GM18502 (cell line): ENCODE data around the gene CATSPER1.

Source experiments
- ATAC-seq: cut with Tn5 transposase; IDR thresholded peaks from one replicate; pipeline ENCODE4 v1.9.1; 2021; ENCODE audit warnings: mild to moderate bottlenecking; ENCODE audit not compliant: unreplicated experiment, poor library complexity

CATSPER1 gene

DNA sequence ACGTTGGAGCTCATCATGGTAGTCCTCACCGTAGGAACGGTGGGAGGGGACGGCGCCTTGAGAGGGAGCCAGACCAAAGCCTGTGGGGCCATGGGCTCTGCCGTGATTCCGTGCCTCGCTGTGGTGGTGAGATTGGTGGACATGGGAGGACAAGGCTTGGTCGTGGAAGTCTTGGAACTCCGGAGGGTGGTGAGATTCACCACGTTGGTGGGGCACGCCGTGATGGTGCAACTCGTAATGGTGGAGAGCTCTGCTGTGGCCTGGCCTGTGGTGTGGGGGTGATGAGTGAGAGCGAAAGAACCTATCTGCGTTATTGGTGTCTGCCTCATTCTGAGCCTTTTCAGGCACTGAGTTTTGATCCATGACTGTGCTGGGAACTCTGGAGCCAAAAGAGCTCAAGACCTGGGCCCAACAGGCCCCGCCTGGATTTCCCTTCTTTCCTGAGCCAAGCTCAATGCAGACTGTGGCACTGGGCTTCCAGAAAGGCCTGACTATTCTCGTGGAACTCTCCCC lies at the start of gene CATSPER1:
Gene CATSPER1, minus strand, starts transcription at position 463 of the 513 bp plus-strand sequence. Its CDS starts 100 bp downstream, at position 363.
- ATAC-seq, result no peak

DNA sequence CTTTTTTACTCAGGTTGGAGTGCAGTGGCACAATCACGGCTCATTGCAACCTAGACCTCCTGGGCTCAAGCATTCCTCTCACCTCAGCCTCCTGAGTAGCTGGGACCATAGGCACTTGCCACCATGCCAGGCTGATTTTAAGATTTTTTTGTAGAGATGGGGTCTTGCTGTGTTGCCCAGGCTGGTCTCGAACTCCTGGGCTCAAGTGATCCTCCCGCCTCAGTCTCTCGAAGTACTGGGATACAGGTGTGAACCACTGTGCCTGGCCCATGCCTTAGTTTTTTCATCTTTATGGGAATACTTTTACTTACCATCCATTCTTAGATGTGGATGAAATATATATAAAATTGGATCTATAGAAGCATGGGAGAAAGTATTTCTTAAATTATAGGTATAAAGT lies 49.0 kb upstream of the CATSPER1 start:
- ATAC-seq, result no peak

DNA sequence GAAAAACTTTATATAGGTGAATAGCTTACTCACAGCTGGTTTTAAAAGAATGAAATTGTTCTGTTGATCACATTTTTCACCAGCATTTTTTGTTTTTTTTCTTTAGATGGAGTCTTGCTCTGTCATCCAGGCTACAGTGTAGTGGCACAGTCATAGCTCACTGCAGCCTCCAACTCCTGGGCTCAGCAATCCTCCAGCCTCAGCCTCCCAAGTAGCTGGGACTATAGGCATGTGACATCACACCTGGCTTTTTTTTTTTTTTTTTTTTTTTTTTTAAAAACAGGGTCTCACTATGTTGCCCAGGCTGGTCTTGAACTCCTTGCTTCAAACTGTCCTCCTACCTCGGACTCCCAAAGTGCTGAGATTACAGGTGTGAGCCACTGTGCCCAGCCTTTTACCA lies 47.4 kb upstream of the CATSPER1 start:
- no peak for ATAC-seq

DNA sequence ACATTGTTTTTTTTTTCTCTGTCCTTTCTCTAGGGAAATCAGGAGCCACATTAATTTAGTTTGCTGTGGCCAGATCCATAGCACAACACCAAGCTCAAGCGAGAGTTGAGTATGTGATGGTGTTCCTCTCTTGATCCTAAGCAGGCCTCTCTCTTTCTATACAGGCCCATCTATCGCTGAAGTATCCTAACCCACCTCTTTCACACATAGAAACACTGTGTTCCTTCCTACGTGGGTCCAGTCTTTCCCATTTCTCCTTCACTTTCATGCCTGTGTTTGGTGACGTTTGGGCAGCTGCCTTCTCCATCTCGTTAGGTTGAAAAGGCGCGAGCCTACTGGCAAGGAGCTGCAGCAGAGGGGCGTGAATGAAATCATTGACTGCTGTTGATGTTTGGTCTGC lies 46.2 kb upstream of the CATSPER1 start:
- ATAC-seq, result no peak

GRCh38 chr11:66072081-66072480 lies 45.8 kb upstream of the CATSPER1 start:
- ATAC-seq, result no peak

DNA sequence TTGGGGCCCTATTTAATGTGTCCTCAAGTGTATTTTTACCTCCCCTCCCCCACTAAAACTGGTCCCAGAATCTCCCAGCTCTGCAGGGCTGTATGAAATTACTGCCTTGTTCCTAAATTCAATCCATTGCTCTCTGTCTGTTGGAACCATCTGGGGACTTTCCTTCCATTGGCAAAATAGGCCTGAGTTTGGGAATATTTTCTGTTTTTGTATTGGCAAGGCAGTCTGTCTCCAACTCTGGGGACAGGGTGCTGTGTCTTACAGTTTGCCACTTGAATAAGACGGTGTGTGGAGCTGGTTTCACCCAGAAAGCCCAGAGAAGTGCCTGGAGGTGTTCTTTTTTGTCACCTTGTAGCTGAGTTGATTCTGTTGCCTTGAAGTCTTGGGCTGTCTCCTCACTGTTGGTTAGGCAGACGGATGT lies 45.1 kb upstream of the CATSPER1 start:
- ATAC-seq, result no peak

- ATAC-seq, result no peak
These were observed 44.5 kb upstream of the CATSPER1 start for GRCh38 chr11:66070604-66071380.

DNA sequence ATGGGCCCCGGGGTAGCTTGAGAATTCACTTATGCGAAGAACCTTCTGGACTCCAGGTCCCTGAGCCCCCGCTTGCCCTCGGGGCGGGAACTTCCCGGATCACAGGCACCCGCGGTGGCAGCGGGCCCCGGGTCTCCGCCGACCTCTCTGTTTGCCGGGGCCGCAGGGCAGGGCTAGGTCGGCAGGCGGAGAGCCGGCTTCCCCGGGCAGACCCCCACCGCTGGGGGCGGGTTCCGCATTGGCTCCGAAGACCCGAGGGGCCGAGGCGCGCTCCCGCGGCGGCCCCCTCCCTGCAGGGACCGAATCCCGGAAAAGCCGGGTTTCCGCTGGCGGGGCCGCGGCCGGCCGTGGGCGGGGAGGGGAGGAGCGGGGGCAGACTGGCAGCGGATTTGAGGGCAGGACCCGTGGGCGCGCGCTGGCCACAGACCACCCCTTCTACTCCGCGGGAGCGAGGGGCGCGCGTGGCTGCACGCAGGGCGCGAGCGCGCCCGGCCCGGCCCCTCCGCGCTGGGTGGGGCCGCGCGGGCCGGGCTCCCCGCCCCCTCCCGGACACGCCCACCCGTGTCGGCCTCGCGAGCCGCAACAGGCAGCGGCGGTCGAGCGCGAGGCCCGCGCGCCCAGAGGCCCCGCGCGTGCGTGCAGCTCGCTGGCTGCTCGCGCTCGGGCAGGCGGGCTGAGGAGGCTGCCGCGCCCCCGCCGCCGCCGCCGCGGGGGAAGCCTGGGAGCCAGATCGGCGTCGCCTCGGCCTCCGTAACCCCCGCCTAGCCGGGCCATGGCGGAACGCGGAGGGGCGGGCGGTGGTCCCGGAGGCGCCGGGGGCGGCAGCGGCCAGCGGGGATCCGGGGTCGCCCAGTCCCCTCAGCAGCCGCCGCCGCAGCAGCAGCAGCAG lies 43.7 kb upstream of the CATSPER1 start, which contains the start of gene PACS1:
Gene PACS1, plus strand, starts transcription at position 558 of the 889 bp plus-strand sequence. Its CDS starts 215 bp downstream, at position 773.
- no peak for ATAC-seq

GRCh38 chr11:66068923-66069714 lies 42.8 kb upstream of the CATSPER1 start:
- no peak for ATAC-seq

GRCh38 chr11:66068154-66068821 lies 42.0 kb upstream of the CATSPER1 start:
- no peak for ATAC-seq

GRCh38 chr11:66067640-66068039 lies 41.4 kb upstream of the CATSPER1 start:
- no peak for ATAC-seq

- no peak for ATAC-seq
These were observed 40.5 kb upstream of the CATSPER1 start for GRCh38 chr11:66066751-66067150.

DNA sequence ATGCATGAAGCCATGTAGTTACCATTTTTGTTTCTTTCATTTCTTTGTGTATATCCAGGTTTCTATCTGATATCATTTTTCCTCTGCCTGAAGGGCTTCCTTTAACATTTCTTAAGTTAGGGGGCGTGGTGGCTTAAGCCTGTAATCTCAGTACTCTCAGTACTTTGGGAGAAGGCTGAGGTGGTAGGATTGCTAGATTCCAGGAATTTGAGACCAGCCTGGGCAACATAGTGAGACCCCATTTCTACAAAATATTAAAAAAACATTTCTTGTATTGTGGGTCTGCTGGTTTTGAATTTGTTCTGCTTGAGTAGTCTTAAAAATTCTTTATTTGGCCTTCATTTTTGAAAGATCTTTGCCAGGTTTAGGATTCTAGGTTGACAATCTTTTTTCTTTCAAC lies 38.3 kb upstream of the CATSPER1 start:
- ATAC-seq, result no peak

DNA sequence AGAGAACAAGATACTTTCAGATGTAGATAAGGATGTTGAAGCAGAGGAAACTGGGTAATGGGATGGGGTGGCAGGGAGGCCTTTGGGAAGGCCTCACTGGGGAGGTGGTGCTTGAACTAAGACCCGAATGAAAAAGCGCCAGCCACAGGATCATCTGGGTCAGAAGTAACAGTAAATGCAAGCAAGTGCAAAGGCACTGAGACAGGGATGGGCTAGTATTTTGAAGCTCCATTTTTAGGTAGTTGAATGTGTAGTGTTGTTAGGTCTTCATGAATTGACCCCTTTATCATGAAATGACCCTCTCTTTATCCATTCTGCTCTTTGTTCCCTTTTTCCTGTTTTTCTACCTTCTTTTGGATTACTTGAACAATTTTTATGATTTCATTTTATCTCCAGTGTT lies 37.6 kb upstream of the CATSPER1 start:
- no peak for ATAC-seq

- ATAC-seq, result no peak
These were observed 36.1 kb upstream of the CATSPER1 start for GRCh38 chr11:66062408-66062807.

GRCh38 chr11:66061268-66061667 lies 35.0 kb upstream of the CATSPER1 start:
- ATAC-seq, result no peak

DNA sequence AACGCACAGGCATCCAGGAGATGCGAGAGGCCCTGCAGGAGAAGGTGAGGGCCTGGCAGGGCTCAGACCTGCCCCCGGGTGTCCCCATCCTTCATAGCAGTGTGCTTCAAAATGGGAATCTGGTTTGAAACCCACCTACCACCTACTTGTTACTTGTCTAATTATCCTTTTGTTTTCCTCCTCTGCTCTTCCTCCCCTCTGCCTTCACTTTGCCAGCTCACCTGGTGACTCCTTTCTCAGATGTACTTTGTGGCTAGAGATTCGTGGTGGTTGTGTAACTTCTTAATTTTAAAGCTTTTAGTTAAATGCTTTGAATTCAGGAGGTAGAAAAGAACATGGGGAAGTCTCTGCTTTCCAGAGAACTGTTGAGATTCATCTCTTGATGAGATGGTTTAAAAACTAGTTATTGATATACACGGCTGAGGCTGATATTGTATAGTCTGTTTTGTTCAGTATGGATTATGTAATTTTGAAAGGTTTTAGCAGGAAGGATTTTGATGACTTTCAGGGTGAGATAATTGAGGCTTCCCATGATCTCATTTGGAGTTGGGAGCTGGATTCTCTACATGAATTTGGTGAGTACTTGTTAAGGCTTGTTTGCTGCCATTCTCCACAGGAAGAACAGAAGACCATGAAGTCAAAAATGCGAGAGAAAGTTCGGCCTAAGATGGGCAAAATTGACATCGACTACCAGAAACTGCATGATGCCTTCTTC lies 33.8 kb upstream of the CATSPER1 start:
- ATAC-seq, result no peak

GRCh38 chr11:66056501-66056900 lies 30.2 kb upstream of the CATSPER1 start:
- ATAC-seq, result no peak

DNA sequence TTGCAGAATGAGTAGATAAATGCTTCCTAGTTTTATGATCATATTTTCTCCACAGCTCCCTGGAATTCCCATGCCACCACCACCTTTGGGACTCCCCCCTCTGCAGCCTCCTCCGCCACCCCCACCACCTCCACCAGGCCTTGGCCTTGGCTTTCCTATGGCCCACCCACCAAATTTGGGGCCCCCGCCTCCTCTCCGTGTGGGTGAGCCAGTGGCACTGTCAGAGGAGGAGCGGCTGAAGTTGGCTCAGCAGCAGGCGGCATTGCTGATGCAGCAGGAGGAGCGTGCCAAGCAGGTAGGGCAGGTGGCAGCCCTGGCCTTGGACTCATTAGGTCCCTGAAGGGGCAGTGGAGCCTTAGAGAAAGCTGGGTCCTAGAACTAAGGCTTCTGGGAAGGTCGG lies 28.7 kb upstream of the CATSPER1 start:
- ATAC-seq, result no peak
